Neural cell (in vitro differentiated cells): ENCODE results near the gene RHOBTB3. TPM values are rescaled to one million over a fixed set of nuclear protein-coding genes. Genes with fewer than 3 reads are reported as not detected.

Experiments
- H2AFZ ChIP-seq: fragments of 200-600, 300-800 bp; sonication (generic), shearing (Covaris generic); 2 replicates; pipeline ENCODE4 v1.6.0; 2014; ENCODE audit warnings: low read depth, mild to moderate bottlenecking, antibody characterized with exemption, low read length, moderate library complexity
- H3F3A ChIP-seq: fragments of 200-600 bp; shearing (Covaris generic); 2 replicates; pipeline ENCODE4 v1.6.1; 2016; ENCODE audit warnings: mild to moderate bottlenecking, moderate library complexity, mixed read lengths, antibody characterized with exemption, low read length; ENCODE audit not compliant: insufficient read depth, poor library complexity, severe bottlenecking
- H3K27ac ChIP-seq: fragments of 200-600, 300-800 bp; sonication (generic), shearing (Covaris generic); 2 replicates; pipeline ENCODE4 v1.5.1; 2014; ENCODE audit warnings: mild to moderate bottlenecking, low read length, moderate library complexity
- H3K27me3 ChIP-seq: fragments of 300-800, 200-600 bp; sonication (generic), shearing (Covaris generic); 2 replicates; pipeline ENCODE4 v1.6.0; 2014; ENCODE audit warnings: mild to moderate bottlenecking, low read depth, low read length, moderate library complexity; ENCODE audit not compliant: insufficient read depth
- H3K36me3 ChIP-seq: fragments of 300-800, 200-600 bp; sonication (generic), shearing (Covaris generic); 2 replicates; pipeline ENCODE4 v1.5.1; 2014; ENCODE audit warnings: mild to moderate bottlenecking, antibody characterized with exemption, low read length, moderate library complexity; ENCODE audit not compliant: insufficient read depth
- H3K4me2 ChIP-seq: fragments of 300-800, 200-600 bp; sonication (generic), shearing (Covaris generic); 2 replicates; pipeline ENCODE4 v1.6.0; 2014; ENCODE audit warnings: mild to moderate bottlenecking, low read length
- H3K4me3 ChIP-seq: fragments of 300-800, 200-600 bp; sonication (generic), shearing (Covaris generic); 2 replicates; pipeline ENCODE4 v1.5.1; 2014; ENCODE audit warnings: mild to moderate bottlenecking, low read length, moderate library complexity
- H3K79me2 ChIP-seq: fragments of 200-600 bp; shearing (Covaris generic); replicated peaks from 2 replicates; pipeline ENCODE4 v1.6.0; 2014; ENCODE audit warnings: mild to moderate bottlenecking, low read length, moderate library complexity; ENCODE audit not compliant: insufficient read depth
- H3K9ac ChIP-seq: fragments of 300-800, 200-600 bp; sonication (generic), shearing (Covaris generic); 2 replicates; pipeline ENCODE4 v1.6.1; 2016; ENCODE audit warnings: mild to moderate bottlenecking, low read length, mixed read lengths
- H3K9me2 ChIP-seq: fragments of 200-600 bp; shearing (Covaris generic); 2 replicates; pipeline ENCODE4 v1.6.1; 2016; ENCODE audit warnings: mild to moderate bottlenecking, low read length, mixed read lengths; ENCODE audit not compliant: insufficient read depth
- H3K9me3 ChIP-seq: fragments of 200-600, 300-800 bp; sonication (generic), shearing (Covaris generic); 2 replicates; pipeline ENCODE4 v1.6.1; 2016; ENCODE audit warnings: mild to moderate bottlenecking, mixed run types, low read length, moderate library complexity, mixed read lengths
- H4K20me1 ChIP-seq: fragments of 200-600 bp; shearing (Covaris generic); 2 replicates; pipeline ENCODE4 v1.6.1; 2016; ENCODE audit warnings: mild to moderate bottlenecking, mixed run types; ENCODE audit not compliant: insufficient read depth
- CTCF ChIP-seq: fragments of 450-650 bp; IDR thresholded peaks from 2 replicates; pipeline ENCODE4 v1.5.1; 2014; ENCODE audit warnings: antibody characterized with exemption, mild to moderate bottlenecking, moderate library complexity; ENCODE audit not compliant: poor library complexity, severe bottlenecking
- EP300 ChIP-seq: fragments of 450-650 bp; conservative IDR thresholded peaks from 2 replicates; pipeline ENCODE4 v1.6.1; 2014; ENCODE audit warnings: antibody characterized with exemption, mild to moderate bottlenecking, moderate library complexity; ENCODE audit not compliant: poor library complexity, severe bottlenecking
- EZH2 ChIP-seq: fragments of 200-600, 300-800 bp; shearing (Covaris generic), sonication (generic); IDR thresholded peaks from 2 replicates; pipeline ENCODE4 v1.6.1; 2014; ENCODE audit warnings: antibody characterized with exemption, low read length, borderline replicate concordance, mild to moderate bottlenecking; ENCODE audit not compliant: insufficient read depth, poor library complexity, severe bottlenecking
- MXI1 ChIP-seq: fragments of 450-650 bp; conservative IDR thresholded peaks from 2 replicates; pipeline ENCODE4 v1.6.1; 2014; ENCODE audit warnings: antibody characterized with exemption, mild to moderate bottlenecking; ENCODE audit not compliant: poor library complexity, severe bottlenecking
- POLR2AphosphoS5 ChIP-seq: IDR thresholded peaks from 2 replicates; pipeline ENCODE4 v1.6.1; 2012
- RAD21 ChIP-seq: fragments of 450-650 bp; conservative IDR thresholded peaks from 2 replicates; pipeline ENCODE4 v1.6.1; 2014; ENCODE audit warnings: antibody characterized with exemption, mild to moderate bottlenecking, moderate library complexity
- SMC3 ChIP-seq: fragments of 450-650 bp; conservative IDR thresholded peaks from 2 replicates; pipeline ENCODE4 v1.6.1; 2014; ENCODE audit warnings: antibody characterized with exemption, mild to moderate bottlenecking, moderate library complexity; ENCODE audit not compliant: poor library complexity
- TAF1 ChIP-seq: IDR thresholded peaks from 2 replicates; pipeline ENCODE4 v1.6.1; 2012; ENCODE audit warnings: low read depth
- polyA plus RNA-seq: library from polyadenylated mRNA; depleted of rRNA; stranded (reverse); fragments of >200 nt; gene quantifications from 2 replicates; pipeline ENCODE4 v1.2.3, GENCODE V29; 2014
- TF ChIP-seq, protein P1 (sequence below): IDR thresholded peaks from 2 replicates; pipeline ENCODE4 v1.6.1; 2012; ENCODE audit warnings: borderline replicate concordance

Gene RHOBTB3
- polyA plus RNA-seq, 1 donor from 2014 or later, result 99.4 TPM

GRCh38 chr5:95838556-95838955 lies 107.4 kb downstream of the RHOBTB3 start:
- no peaks in the 10 kb centered on the region for H3K9me3 ChIP-seq
- no peaks in the 10 kb centered on the region for H3F3A ChIP-seq
- no peaks in the 10 kb centered on the region for H3K79me2 ChIP-seq
- H3K36me3 ChIP-seq, result no peaks in the 10 kb centered on the region
- H3K27ac ChIP-seq, result no peak overlapping the region
- TF ChIP-seq EP300, result no peak
- no peak for TF ChIP-seq RAD21
- no peak for TF ChIP-seq EZH2
- TF ChIP-seq MXI1, result no peak
- TF ChIP-seq POLR2AphosphoS5, result no peak
- TF ChIP-seq SMC3, result no peak
- TF ChIP-seq CTCF, result no peak
- no peak for TF ChIP-seq TAF1
- TF ChIP-seq, protein P1, sequence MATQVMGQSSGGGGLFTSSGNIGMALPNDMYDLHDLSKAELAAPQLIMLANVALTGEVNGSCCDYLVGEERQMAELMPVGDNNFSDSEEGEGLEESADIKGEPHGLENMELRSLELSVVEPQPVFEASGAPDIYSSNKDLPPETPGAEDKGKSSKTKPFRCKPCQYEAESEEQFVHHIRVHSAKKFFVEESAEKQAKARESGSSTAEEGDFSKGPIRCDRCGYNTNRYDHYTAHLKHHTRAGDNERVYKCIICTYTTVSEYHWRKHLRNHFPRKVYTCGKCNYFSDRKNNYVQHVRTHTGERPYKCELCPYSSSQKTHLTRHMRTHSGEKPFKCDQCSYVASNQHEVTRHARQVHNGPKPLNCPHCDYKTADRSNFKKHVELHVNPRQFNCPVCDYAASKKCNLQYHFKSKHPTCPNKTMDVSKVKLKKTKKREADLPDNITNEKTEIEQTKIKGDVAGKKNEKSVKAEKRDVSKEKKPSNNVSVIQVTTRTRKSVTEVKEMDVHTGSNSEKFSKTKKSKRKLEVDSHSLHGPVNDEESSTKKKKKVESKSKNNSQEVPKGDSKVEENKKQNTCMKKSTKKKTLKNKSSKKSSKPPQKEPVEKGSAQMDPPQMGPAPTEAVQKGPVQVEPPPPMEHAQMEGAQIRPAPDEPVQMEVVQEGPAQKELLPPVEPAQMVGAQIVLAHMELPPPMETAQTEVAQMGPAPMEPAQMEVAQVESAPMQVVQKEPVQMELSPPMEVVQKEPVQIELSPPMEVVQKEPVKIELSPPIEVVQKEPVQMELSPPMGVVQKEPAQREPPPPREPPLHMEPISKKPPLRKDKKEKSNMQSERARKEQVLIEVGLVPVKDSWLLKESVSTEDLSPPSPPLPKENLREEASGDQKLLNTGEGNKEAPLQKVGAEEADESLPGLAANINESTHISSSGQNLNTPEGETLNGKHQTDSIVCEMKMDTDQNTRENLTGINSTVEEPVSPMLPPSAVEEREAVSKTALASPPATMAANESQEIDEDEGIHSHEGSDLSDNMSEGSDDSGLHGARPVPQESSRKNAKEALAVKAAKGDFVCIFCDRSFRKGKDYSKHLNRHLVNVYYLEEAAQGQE, result no peak
- no peak overlapping the region for H2AFZ ChIP-seq
- peaks cover 12% of the 10 kb centered on the region for H3K27me3 ChIP-seq
- H3K4me3 ChIP-seq, result no peak overlapping the region
- no peak overlapping the region for H3K9ac ChIP-seq
- H3K4me2 ChIP-seq, result no peak overlapping the region
- no peaks in the 10 kb centered on the region for H3K9me2 ChIP-seq
- H4K20me1 ChIP-seq, result no peaks in the 10 kb centered on the region

- Histone ChIP-seq H3K79me2 (no peaks in the 10 kb centered on the region), H3K9me2 (no peaks in the 10 kb centered on the region), H3K4me2 (no peak overlapping the region), H3K27ac (no peak overlapping the region), H3K9ac (no peak overlapping the region), H3F3A (no peaks in the 10 kb centered on the region), H3K36me3 (no peaks in the 10 kb centered on the region), H3K27me3 (peaks cover 12% of the 10 kb centered on the region), H4K20me1 (no peaks in the 10 kb centered on the region), H3K9me3 (no peaks in the 10 kb centered on the region), H2AFZ (no peak overlapping the region), H3K4me3 (no peak overlapping the region)
- TF ChIP-seq EP300 (no peak), CTCF (no peak), MXI1 (no peak), EZH2 (no peak), POLR2AphosphoS5 (no peak)
- TF ChIP-seq, protein P1, result no peak
Observed at GRCh38 chr5:95839658-95840057, 108.5 kb downstream of the RHOBTB3 start.
